HG02970 (cell line): ENCODE data around the gene HLA-B.

ENCODE experiments used
- ATAC-seq: cut with Tn5 transposase; IDR thresholded peaks from one replicate; pipeline ENCODE4 v1.9.1; 2021; ENCODE audit warnings: mild to moderate bottlenecking, moderate library complexity, moderate number of reproducible peaks; ENCODE audit not compliant: unreplicated experiment, low FRiP score

HLA-B gene

DNA sequence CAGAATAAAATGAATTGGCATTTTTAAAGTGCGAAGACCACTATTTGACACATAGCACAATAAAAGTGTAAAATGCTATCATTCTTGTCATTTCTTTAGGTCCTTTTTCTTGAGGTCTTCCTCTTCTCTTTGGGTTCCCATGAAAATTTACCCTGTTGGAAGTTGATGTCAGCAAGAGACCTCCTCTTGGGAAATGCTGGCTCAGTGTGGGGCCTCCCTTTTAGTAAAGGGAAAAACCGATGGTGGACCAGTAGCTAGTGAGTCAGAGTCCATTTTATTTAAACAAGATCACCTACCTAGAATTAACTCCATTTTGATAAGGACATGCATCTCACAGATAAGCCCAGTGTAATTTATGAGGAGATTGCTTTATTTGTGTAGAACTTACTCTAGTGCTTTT is 47.3 kb downstream of the HLA-B start:
- ATAC-seq, result no peak

- no peak for ATAC-seq
These were observed 48.2 kb downstream of the HLA-B start for GRCh38 chr6:31308845-31309175.

GRCh38 chr6:31308050-31308844 is 48.7 kb downstream of the HLA-B start:
- no peak for ATAC-seq

- no peak for ATAC-seq
These were observed 49.3 kb downstream of the HLA-B start for GRCh38 chr6:31307669-31308049.

- ATAC-seq, result no peak
These were observed 51.2 kb downstream of the HLA-B start for GRCh38 chr6:31305703-31306219.

DNA sequence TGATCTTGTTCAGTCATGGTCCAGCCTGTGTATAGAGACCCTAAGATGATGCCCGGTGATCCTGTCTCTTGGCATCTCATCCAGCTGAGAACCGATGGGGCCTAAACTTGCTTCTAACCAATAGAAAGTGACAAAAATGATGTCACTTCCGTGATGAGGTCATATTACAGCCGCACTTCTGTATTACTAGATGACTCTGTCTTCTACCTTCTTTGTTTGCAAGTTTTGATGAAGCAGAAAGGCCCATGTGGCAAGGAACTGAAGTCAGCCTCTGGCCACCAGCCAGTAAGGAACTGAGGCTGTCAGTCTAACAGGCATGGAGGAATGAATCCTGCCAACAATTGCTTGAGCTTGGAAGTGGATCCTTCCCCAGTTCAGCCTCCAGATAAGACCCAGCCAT is 52.3 kb downstream of the HLA-B start:
- ATAC-seq, result no peak
